Activated CD4-positive, CD25-positive, alpha-beta regulatory T cell treated with anti-CD3 and anti-CD28 coated beads, Interleukin-2, amount 50 U/mL, for 24 hours (primary cell): ENCODE results near the gene CARD10.

Experiments used
- ATAC-seq, 2 donors: fragments of 150-1000 bp; cut with Tn5 transposase; one replicate each; pipeline ENCODE4 v1.10.0; 2021; ENCODE audit warnings: mild to moderate bottlenecking in 1 of 2, moderate library complexity in 1 of 2

Gene CARD10

GRCh38 chr22:37462436-37462835 lies 56.8 kb downstream of the CARD10 start:
- no peak for ATAC-seq

GRCh38 chr22:37461961-37462360 lies 57.3 kb downstream of the CARD10 start:
- no peak for ATAC-seq

GRCh38 chr22:37460684-37461083 lies 58.5 kb downstream of the CARD10 start:
- no peak for ATAC-seq

GRCh38 chr22:37459206-37459605 lies 60.0 kb downstream of the CARD10 start:
- ATAC-seq = no peak

GRCh38 chr22:37457093-37457893 lies 61.9 kb downstream of the CARD10 start:
- ATAC-seq = peak; percentile 95 to 96

GRCh38 chr22:37456346-37456745 lies 62.9 kb downstream of the CARD10 start:
- no peak for ATAC-seq

- ATAC-seq = no peak
Observed at GRCh38 chr22:37455896-37456295, 63.3 kb downstream of the CARD10 start.

- no peak for ATAC-seq
Observed at GRCh38 chr22:37454857-37455686, 64.1 kb downstream of the CARD10 start.

- no peak for ATAC-seq
Observed at GRCh38 chr22:37453696-37454095, 65.5 kb downstream of the CARD10 start.

- no peak for ATAC-seq
Observed at GRCh38 chr22:37451218-37451617, 68.0 kb downstream of the CARD10 start.

- no peak for ATAC-seq
Observed at GRCh38 chr22:37449331-37450001, 69.7 kb downstream of the CARD10 start.

GRCh38 chr22:37448516-37449127 lies 70.6 kb downstream of the CARD10 start:
- ATAC-seq = no peak

- no peak for ATAC-seq
Observed at GRCh38 chr22:37445501-37445900, 73.7 kb downstream of the CARD10 start.

GRCh38 chr22:37443977-37444376 lies 75.2 kb downstream of the CARD10 start:
- peak in 1 of 2 donors; percentile 51 for ATAC-seq

- ATAC-seq = no peak
Observed at GRCh38 chr22:37443086-37443485, 76.1 kb downstream of the CARD10 start.

- peak in 1 of 2 donors; percentile 43 for ATAC-seq
Observed at GRCh38 chr22:37442537-37442936, 76.7 kb downstream of the CARD10 start.

- no peak for ATAC-seq
Observed at GRCh38 chr22:37442135-37442534, 77.1 kb downstream of the CARD10 start.

- no peak for ATAC-seq
Observed at GRCh38 chr22:37440875-37441274, 78.3 kb downstream of the CARD10 start.
